B cell (primary cell): ENCODE results near the gene ABCD3. TPM values are rescaled to one million over a fixed set of nuclear protein-coding genes. Genes with fewer than 3 reads are reported as not detected.

Experiments used
- ATAC-seq: fragments of 200-7000 bp; cut with Tn5 transposase; one replicate; pipeline ENCODE4 v1.10.0; 2021; ENCODE audit warnings: low read depth, mild to moderate bottlenecking, moderate number of reproducible peaks, moderate library complexity
- CTCF ChIA-PET: fragments of 350-600 bp; sonication (Branson Sonifier 250); formaldehyde crosslinking; loops from one replicate; lab custom pipeline; 2021; ENCODE audit warnings: antibody characterized with exemption, inconsistent platforms; lab: Charles Lee
- POLR2A ChIA-PET: fragments of 350-600 bp; sonication (Branson Sonifier 250); formaldehyde crosslinking; loops from one replicate; lab custom pipeline; 2021; ENCODE audit warnings: antibody characterized with exemption; lab: Charles Lee
- DNase-seq: peaks from one replicate; pipeline ENCODE4 v3.0.0; 2013
- H2AFZ ChIP-seq: 2 replicates; pipeline ENCODE4 v1.6.1; 2012; ENCODE audit warnings: mild to moderate bottlenecking, low read depth, low read length; ENCODE audit not compliant: insufficient read depth, poor library complexity, severe bottlenecking
- H3K27ac ChIP-seq, 2 donors: 1 replicate in 1 of 2; 2 replicates in 1 of 2; pipeline ENCODE4 v1.5.1; 2012 to 2013; ENCODE audit warnings: low read length in 2 of 2, mild to moderate bottlenecking in 2 of 2, moderate library complexity in 1 of 2
- H3K27me3 ChIP-seq, 4 experiments: fragments of 200-600 bp in 1 of 4; sonication (generic) in 1 of 4; replicated peaks in 1 of 4; 1 replicate in 2 of 4; 2 replicates in 2 of 4; pipeline versions ENCODE4 v1.6.1 to v1.7.0; 2013 to 2016; ENCODE audit warnings: low read length in 3 of 4, mild to moderate bottlenecking in 2 of 4, mixed read lengths in 1 of 4, moderate library complexity in 1 of 4; ENCODE audit not compliant: insufficient read depth in 4 of 4, control insufficient read depth in 3 of 4; ENCODE audit errors: control extremely low read depth in 1 of 4
- H3K36me3 ChIP-seq, 2 experiments: replicated peaks in 1 of 2; 1 replicate in 1 of 2; 2 replicates in 1 of 2; pipeline versions ENCODE4 v1.6.1 to v1.7.1; 2013; ENCODE audit warnings: low read length in 1 of 2; ENCODE audit not compliant: insufficient read depth in 2 of 2, control insufficient read depth in 1 of 2; ENCODE audit errors: control extremely low read depth in 1 of 2, extremely low read depth in 1 of 2
- H3K4me1 ChIP-seq, 2 donors: fragments of 200-600 bp in 1 of 2; sonication (generic) in 1 of 2; 1 replicate in 1 of 2; 2 replicates in 1 of 2; pipeline versions ENCODE4 v1.5.1 to v1.6.1; 2013 to 2017; ENCODE audit warnings: low read length in 2 of 2; ENCODE audit not compliant: control insufficient read depth in 2 of 2, insufficient read depth in 2 of 2
- H3K4me2 ChIP-seq: replicated peaks from 2 replicates; pipeline ENCODE3; 2012; ENCODE audit warnings: mild to moderate bottlenecking, low read depth, low read length; ENCODE audit not compliant: poor library complexity, severe bottlenecking
- H3K4me3 ChIP-seq, 5 experiments: fragments of 200-600 bp in 1 of 5; sonication (generic) in 1 of 5; 1 replicate in 3 of 5; 2 replicates in 2 of 5; pipeline versions ENCODE4 v1.5.1 to v1.7.0; 2011 to 2016; ENCODE audit warnings: low read length in 4 of 5, mild to moderate bottlenecking in 4 of 5, low read depth in 2 of 5, control low read depth in 1 of 5, moderate library complexity in 1 of 5; ENCODE audit not compliant: insufficient read depth in 1 of 5; ENCODE audit errors: control extremely low read depth in 1 of 5, extremely low read depth in 1 of 5
- H3K79me2 ChIP-seq: fragments of 200-600 bp; sonication (generic); one replicate; pipeline ENCODE4 v1.6.0; 2016; ENCODE audit warnings: low read length; ENCODE audit not compliant: control insufficient read depth, insufficient read depth
- H3K9ac ChIP-seq: fragments of 200-600 bp; sonication (generic); 2 replicates; pipeline ENCODE4 v1.6.1; 2017; ENCODE audit warnings: mild to moderate bottlenecking, low read length, moderate library complexity
- H3K9me3 ChIP-seq, 3 donors: one replicate each; pipeline versions ENCODE4 v1.6.1 to v1.7.1; 2013; ENCODE audit warnings: low read length in 2 of 3; ENCODE audit not compliant: control insufficient read depth in 2 of 3, insufficient read depth in 1 of 3; ENCODE audit errors: control extremely low read depth in 1 of 3
- H4K20me1 ChIP-seq: 2 replicates; pipeline ENCODE4 v1.6.0; 2012; ENCODE audit warnings: mild to moderate bottlenecking, low read length; ENCODE audit not compliant: insufficient read depth, control insufficient read depth, poor library complexity, severe bottlenecking
- H3K27ac Mint-ChIP-seq: one replicate; pipeline ENCODE4 v1.8.0; 2021; ENCODE audit warnings: mixed read lengths
- H3K27me3 Mint-ChIP-seq: one replicate; pipeline ENCODE4 v1.8.0; 2021; ENCODE audit warnings: mixed read lengths
- H3K4me1 Mint-ChIP-seq: one replicate; pipeline ENCODE4 v1.8.0; 2021; ENCODE audit warnings: mixed read lengths
- H3K4me3 Mint-ChIP-seq: one replicate; pipeline ENCODE4 v1.8.0; 2021; ENCODE audit warnings: mixed read lengths
- H3K9me3 Mint-ChIP-seq: one replicate; pipeline ENCODE4 v1.8.0; 2022; ENCODE audit warnings: mixed read lengths; ENCODE audit not compliant: insufficient read depth
- CTCF ChIP-seq: fragments of 200-600 bp; IDR thresholded peaks from one replicate; pipeline ENCODE4 v1.8.0; 2022; ENCODE audit warnings: antibody characterized with exemption, mild to moderate bottlenecking
- EZH2 ChIP-seq: IDR thresholded peaks from 2 replicates; pipeline ENCODE4 v1.6.1; 2012; ENCODE audit warnings: borderline replicate concordance, low read depth, mild to moderate bottlenecking, moderate library complexity, low read length; ENCODE audit not compliant: insufficient read depth, poor library complexity, severe bottlenecking
- WGBS: methylation state at CpG from one replicate; pipeline ENCODE4 v1.1.5; 2013; ENCODE audit warnings: missing lambda C conversion rate; ENCODE audit not compliant: insufficient coverage; 5-methylcytosine and 5-hydroxymethylcytosine counted together
- intact Hi-C: fragments of 100-400 bp; cut with micrococcal nuclease; formaldehyde crosslinking; loops from one replicate; pipeline ENCODE4 v1.10.0; 2022
- polyA plus RNA-seq: library from polyadenylated mRNA; depleted of rRNA; stranded (reverse); fragments of >200 nt; gene quantifications from 2 replicates; pipeline ENCODE4 v1.2.3, GENCODE V29; 2012
- total RNA-seq, 2 donors: library from RNA; stranded (reverse); fragments of 120-200 nt in 1 of 2; gene quantifications; 1 replicate in 1 of 2; 2 replicates in 1 of 2; pipeline versions ENCODE4 v1.2.3 to v1.2.4, GENCODE V29; 2013 to 2022

The ABCD3 gene
- total and polyA plus RNA-seq, 2 donors (not counting 1 experiment from before 2014, with no cell fraction given) = 4.0 to 19.4 TPM

- ATAC-seq (no peak), DNase-seq (no peak)
- TF ChIP-seq EZH2 (no peak), CTCF (no peak)
- Histone ChIP-seq H3K9ac (no peak overlapping the region), H4K20me1 (no peaks in the 10 kb centered on the region), H3K79me2 (no peaks in the 10 kb centered on the region), H3K9me3 (peaks cover 1 to 8% (median 8%) of the 10 kb centered on the region in 3 donors), H3K4me3 (no peak overlapping the region), H3K27me3 (no peaks in the 10 kb centered on the region), H2AFZ (no peak overlapping the region), H3K36me3 (peaks cover 0 to 4% of the 10 kb centered on the region in 2 experiments), H3K4me1 (no peaks in the 10 kb centered on the region), H3K27ac (no peak overlapping the region), H3K4me2 (no peak overlapping the region)
- CTCF ChIA-PET = interaction anchor here (1.9 kb wide), 1 partner anchor 15 kb away, joined by 5 read pairs; no protein-coding TSS in a partner anchor
- no peaks in the 10 kb centered on the region for H3K4me1 Mint-ChIP-seq
- no CpG with 5 or more reads among the region's 2 CpGs for WGBS
- POLR2A ChIA-PET = no interaction called here
- no peaks in the 10 kb centered on the region for H3K27me3 Mint-ChIP-seq
- H3K27ac Mint-ChIP-seq = no peak overlapping the region
- intact Hi-C loops = no loop called here
- peaks cover 6% of the 10 kb centered on the region for H3K9me3 Mint-ChIP-seq
- H3K4me3 Mint-ChIP-seq = no peak overlapping the region
These were observed 38.5 kb downstream of the ABCD3 start for GRCh38 chr1:94456736-94457135.

GRCh38 chr1:94462606-94463005, 44.4 kb downstream of the ABCD3 start:
- ChIA-PET POLR2A (no interaction called here), CTCF (interaction anchor here (0.6 to 4.4 kb wide), 7 partner anchors 66 to 437 kb away, joined by 3 to 47 read pairs (median 16); no protein-coding TSS in a partner anchor)
- peaks cover 4 to 6% of the 10 kb centered on the region in 2 experiments for H3K36me3 ChIP-seq
- no peak for ATAC-seq
- H3K4me1 ChIP-seq = no peaks in the 10 kb centered on the region
- intact Hi-C loops = loop anchor here (5.0 kb wide), 1 partner anchor 435 kb away; no protein-coding TSS in a partner anchor
- no peak for DNase-seq
- no peaks in the 10 kb centered on the region for H3K27me3 ChIP-seq
- H3K9me3 ChIP-seq = no peaks in the 10 kb centered on the region
- H3K9ac ChIP-seq = no peak overlapping the region
- no peak overlapping the region for H3K4me2 ChIP-seq
- Mint-ChIP-seq H3K9me3 (no peaks in the 10 kb centered on the region), H3K27me3 (no peaks in the 10 kb centered on the region), H3K27ac (no peak overlapping the region), H3K4me1 (peaks cover 3% of the 10 kb centered on the region), H3K4me3 (no peak overlapping the region)
- no peak overlapping the region for H3K4me3 ChIP-seq
- no peak overlapping the region for H3K27ac ChIP-seq
- H4K20me1 ChIP-seq = no peaks in the 10 kb centered on the region
- no CpG with 5 or more reads among the region's 2 CpGs for WGBS
- TF ChIP-seq CTCF (no peak), EZH2 (no peak)
- no peaks in the 10 kb centered on the region for H3K79me2 ChIP-seq
- H2AFZ ChIP-seq = no peak overlapping the region
